ENCODE results near the gene AIFM1.

Gene AIFM1

DNA sequence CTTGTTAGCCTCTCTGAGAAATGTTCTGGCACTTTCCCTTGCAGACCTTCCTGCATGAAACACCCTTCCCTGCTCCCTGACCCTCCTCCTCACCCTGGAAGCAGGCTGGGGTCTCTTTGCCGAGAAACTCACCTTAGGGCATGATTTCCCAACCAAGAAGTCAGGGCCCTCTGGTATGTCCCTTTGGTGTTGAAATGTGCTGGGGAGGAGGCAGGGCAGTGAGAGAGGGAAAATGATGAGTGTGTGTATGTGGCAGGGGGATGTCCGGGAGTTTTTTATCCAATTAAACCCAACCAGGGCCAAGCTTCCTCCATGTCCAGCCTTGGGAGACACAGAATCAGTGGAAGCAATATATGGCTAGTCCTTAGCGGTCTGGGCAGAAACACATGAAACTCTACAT is 60.4 kb downstream of the AIFM1 start:
- Histone ChIP-seq H3K27me3 (ENCODE audit: control insufficient read depth, insufficient read depth, low read length) (peaks cover 22% of the 10 kb centered on the region), H3K9ac (ENCODE audit: low read length) (no peak overlapping the region)

GRCh38 chrX:130103605-130104004 is 62.0 kb downstream of the AIFM1 start:
- H3K4me3 ChIP-seq (ENCODE audit: low read depth, low read length) = no peak overlapping the region
- no peak overlapping the region for H3K27ac ChIP-seq (ENCODE audit: low read depth, low read length)
- no peaks in the 10 kb centered on the region for H3K9me3 ChIP-seq (ENCODE audit: control insufficient read depth, insufficient read depth, low read depth, low read length)
- H3K36me3 ChIP-seq (ENCODE audit: control insufficient read depth, insufficient read depth, low read length) = no peaks in the 10 kb centered on the region
- H3K9ac ChIP-seq (ENCODE audit: low read length) = no peak overlapping the region
- H3K4me1 ChIP-seq (ENCODE audit: control insufficient read depth, insufficient read depth, low read length) = peaks cover 37% of the 10 kb centered on the region; the same call in 1 of the 2 replicates
- H3K27me3 ChIP-seq (ENCODE audit: control insufficient read depth, insufficient read depth, low read length) = peaks cover 6% of the 10 kb centered on the region

More for the DNA sequence above, 60.4 kb downstream of the AIFM1 start:
- Histone ChIP-seq H3K9me3 (ENCODE audit: control insufficient read depth, insufficient read depth, low read depth, low read length) (no peaks in the 10 kb centered on the region), H3K27ac (ENCODE audit: low read depth, low read length) (no peak overlapping the region), H3K4me3 (ENCODE audit: low read depth, low read length) (no peak overlapping the region), H3K4me1 (ENCODE audit: control insufficient read depth, insufficient read depth, low read length) (peaks cover 43% of the 10 kb centered on the region), H3K36me3 (ENCODE audit: control insufficient read depth, insufficient read depth, low read length) (no peaks in the 10 kb centered on the region)

- Histone ChIP-seq H3K4me3 (ENCODE audit: low read depth, low read length) (no peak overlapping the region), H3K9ac (ENCODE audit: low read length) (no peak overlapping the region), H3K27me3 (ENCODE audit: control insufficient read depth, insufficient read depth, low read length) (no peaks in the 10 kb centered on the region), H3K27ac (ENCODE audit: low read depth, low read length) (no peak overlapping the region), H3K4me1 (ENCODE audit: control insufficient read depth, insufficient read depth, low read length) (peaks cover 31% of the 10 kb centered on the region), H3K36me3 (ENCODE audit: control insufficient read depth, insufficient read depth, low read length) (no peaks in the 10 kb centered on the region), H3K9me3 (ENCODE audit: control insufficient read depth, insufficient read depth, low read depth, low read length) (no peaks in the 10 kb centered on the region)
These were observed 65.5 kb downstream of the AIFM1 start for GRCh38 chrX:130100180-130100579.

DNA sequence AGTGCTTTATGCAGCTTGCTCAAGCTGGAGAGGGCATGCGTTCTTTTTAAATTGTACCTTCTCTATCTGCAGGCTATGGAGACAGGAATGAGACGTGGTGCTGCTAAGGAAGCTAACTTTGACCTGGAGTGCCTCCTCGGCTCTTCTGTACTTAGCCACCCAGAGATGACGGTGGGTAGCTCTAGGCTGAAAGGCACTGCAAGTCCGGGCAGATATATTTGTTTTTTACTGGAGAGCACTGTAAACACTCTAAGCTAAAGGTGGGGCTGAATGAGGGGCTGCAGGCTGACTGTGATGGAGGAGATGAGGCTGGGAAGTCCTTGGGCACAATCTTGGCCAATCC is 67.5 kb downstream of the AIFM1 start:
- no peaks in the 10 kb centered on the region for H3K9me3 ChIP-seq (ENCODE audit: control insufficient read depth, insufficient read depth, low read depth, low read length)
- H3K27me3 ChIP-seq (ENCODE audit: control insufficient read depth, insufficient read depth, low read length) = no peaks in the 10 kb centered on the region
- H3K27ac ChIP-seq (ENCODE audit: low read depth, low read length) = no peak overlapping the region
- no peaks in the 10 kb centered on the region for H3K36me3 ChIP-seq (ENCODE audit: control insufficient read depth, insufficient read depth, low read length)
- H3K4me3 ChIP-seq (ENCODE audit: low read depth, low read length) = no peak overlapping the region
- peaks cover 25% of the 10 kb centered on the region for H3K4me1 ChIP-seq (ENCODE audit: control insufficient read depth, insufficient read depth, low read length)
- peak overlapping the region; percentile 1 for H3K9ac ChIP-seq (ENCODE audit: low read length)

DNA sequence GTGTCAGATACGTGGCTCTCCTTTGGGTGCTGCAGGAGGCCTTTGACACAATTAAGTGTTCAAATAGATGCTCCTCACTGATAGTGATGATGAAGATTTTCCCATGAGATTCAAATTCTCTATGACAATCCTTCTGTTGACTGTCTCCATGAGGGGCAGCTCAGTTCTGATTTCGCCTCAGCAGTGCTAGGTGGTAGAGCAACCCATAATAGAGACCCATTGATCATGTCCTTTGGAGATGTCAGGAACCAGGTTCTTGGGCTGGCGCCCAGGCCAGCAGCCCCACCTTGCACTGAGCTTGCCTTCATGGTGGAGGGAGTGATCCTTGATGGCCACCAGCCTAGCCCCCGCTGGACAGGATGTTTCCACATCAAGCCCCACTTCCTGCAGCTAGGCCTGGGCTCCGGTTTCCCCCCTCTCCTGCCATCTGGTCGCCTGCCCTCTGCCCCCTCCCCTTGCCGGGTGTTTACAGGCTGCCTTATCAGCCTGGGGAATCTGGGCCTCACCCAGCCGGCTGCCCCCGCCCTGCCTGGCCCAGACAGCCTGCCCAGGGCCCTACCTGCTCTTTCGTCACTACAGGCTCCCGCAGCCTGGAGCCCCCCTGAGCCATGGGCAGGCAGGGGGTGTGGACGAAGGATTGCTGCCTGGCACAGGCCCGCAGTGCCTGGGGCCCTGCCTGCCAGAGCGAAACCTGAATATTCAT is 68.0 kb downstream of the AIFM1 start:
- Histone ChIP-seq H3K36me3 (ENCODE audit: control insufficient read depth, insufficient read depth, low read length) (no peaks in the 10 kb centered on the region), H3K9ac (ENCODE audit: low read length) (peak overlapping the region; percentile 1), H3K4me3 (ENCODE audit: low read depth, low read length) (no peak overlapping the region), H3K9me3 (ENCODE audit: control insufficient read depth, insufficient read depth, low read depth, low read length) (no peaks in the 10 kb centered on the region), H3K4me1 (ENCODE audit: control insufficient read depth, insufficient read depth, low read length) (peaks cover 25% of the 10 kb centered on the region), H3K27me3 (ENCODE audit: control insufficient read depth, insufficient read depth, low read length) (no peaks in the 10 kb centered on the region), H3K27ac (ENCODE audit: low read depth, low read length) (no peak overlapping the region)

- no peak overlapping the region for H3K4me3 ChIP-seq (ENCODE audit: low read depth, low read length)
- H3K9me3 ChIP-seq (ENCODE audit: control insufficient read depth, insufficient read depth, low read depth, low read length) = no peaks in the 10 kb centered on the region
- H3K36me3 ChIP-seq (ENCODE audit: control insufficient read depth, insufficient read depth, low read length) = no peaks in the 10 kb centered on the region
- H3K27me3 ChIP-seq (ENCODE audit: control insufficient read depth, insufficient read depth, low read length) = no peaks in the 10 kb centered on the region
- H3K4me1 ChIP-seq (ENCODE audit: control insufficient read depth, insufficient read depth, low read length) = peaks cover 37% of the 10 kb centered on the region
- H3K27ac ChIP-seq (ENCODE audit: low read depth, low read length) = no peak overlapping the region
- no peak overlapping the region for H3K9ac ChIP-seq (ENCODE audit: low read length)
These were observed 70.2 kb downstream of the AIFM1 start for GRCh38 chrX:130095249-130096030.

- Histone ChIP-seq H3K27ac (ENCODE audit: low read depth, low read length) (no peak overlapping the region), H3K9me3 (ENCODE audit: control insufficient read depth, insufficient read depth, low read depth, low read length) (no peaks in the 10 kb centered on the region), H3K36me3 (ENCODE audit: control insufficient read depth, insufficient read depth, low read length) (no peaks in the 10 kb centered on the region), H3K4me1 (ENCODE audit: control insufficient read depth, insufficient read depth, low read length) (peaks cover 37% of the 10 kb centered on the region), H3K27me3 (ENCODE audit: control insufficient read depth, insufficient read depth, low read length) (no peaks in the 10 kb centered on the region), H3K4me3 (ENCODE audit: low read depth, low read length) (no peak overlapping the region), H3K9ac (ENCODE audit: low read length) (no peak overlapping the region)
These were observed 70.9 kb downstream of the AIFM1 start for GRCh38 chrX:130094696-130095095.

GRCh38 chrX:130093271-130093670 is 72.4 kb downstream of the AIFM1 start:
- H3K9ac ChIP-seq (ENCODE audit: low read length) = no peak overlapping the region
- no peaks in the 10 kb centered on the region for H3K27me3 ChIP-seq (ENCODE audit: control insufficient read depth, insufficient read depth, low read length)
- no peak overlapping the region for H3K4me3 ChIP-seq (ENCODE audit: low read depth, low read length)
- peaks cover 29% of the 10 kb centered on the region for H3K4me1 ChIP-seq (ENCODE audit: control insufficient read depth, insufficient read depth, low read length)
- no peaks in the 10 kb centered on the region for H3K36me3 ChIP-seq (ENCODE audit: control insufficient read depth, insufficient read depth, low read length)
- H3K9me3 ChIP-seq (ENCODE audit: control insufficient read depth, insufficient read depth, low read depth, low read length) = no peaks in the 10 kb centered on the region
- H3K27ac ChIP-seq (ENCODE audit: low read depth, low read length) = no peak overlapping the region

DNA sequence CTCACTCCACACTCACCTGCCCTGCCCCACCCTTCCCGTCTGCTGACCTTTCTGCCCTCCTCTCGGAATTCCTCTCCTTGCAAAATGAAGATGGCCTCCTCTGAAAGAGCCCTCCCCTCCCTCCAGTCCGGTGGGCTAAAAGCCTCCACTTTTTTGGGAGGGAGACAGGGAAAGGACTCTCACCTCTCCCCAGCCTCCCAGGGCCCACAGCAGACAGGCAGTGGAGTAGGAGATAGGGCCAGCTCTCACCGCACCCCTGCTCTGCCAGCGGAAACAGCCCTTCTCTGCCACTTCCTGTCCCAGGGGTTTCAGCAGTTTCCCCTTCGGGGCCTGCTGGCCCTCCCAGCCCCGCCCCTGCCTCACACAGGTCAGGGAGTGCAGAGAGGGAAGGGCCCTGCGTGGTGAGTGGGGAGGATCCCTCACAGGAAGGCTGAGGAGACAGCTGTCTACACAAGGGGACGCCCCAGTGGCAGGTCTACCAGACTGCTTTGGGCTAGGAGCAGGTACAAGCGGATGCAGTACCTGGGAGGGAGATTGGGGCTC is 73.6 kb downstream of the AIFM1 start:
- H3K27ac ChIP-seq (ENCODE audit: low read depth, low read length) = no peak overlapping the region

DNA sequence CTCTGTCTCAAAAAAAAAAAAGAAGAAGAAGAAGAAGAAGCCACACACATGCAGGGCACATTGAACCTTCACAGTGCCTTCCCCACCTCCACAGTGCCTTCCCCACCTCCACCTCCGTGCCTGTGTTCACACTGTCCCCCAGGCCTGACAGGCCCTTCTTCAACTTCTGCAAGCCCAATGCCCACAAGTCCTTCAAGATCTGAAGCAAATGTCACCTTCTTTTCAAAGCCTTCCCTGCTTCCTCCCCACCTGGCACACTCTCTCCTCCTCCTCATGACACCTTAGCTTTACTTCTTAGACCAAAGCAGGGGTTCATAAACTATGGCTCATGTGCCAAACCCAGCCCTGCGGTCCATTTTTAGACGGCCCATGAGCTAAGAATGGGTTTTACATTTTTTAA is 75.3 kb downstream of the AIFM1 start:
- Histone ChIP-seq H3K9ac (ENCODE audit: low read length) (no peak overlapping the region), H3K36me3 (ENCODE audit: control insufficient read depth, insufficient read depth, low read length) (no peaks in the 10 kb centered on the region), H3K27me3 (ENCODE audit: control insufficient read depth, insufficient read depth, low read length) (peaks cover 3% of the 10 kb centered on the region; the same call in 1 of the 2 replicates), H3K4me3 (ENCODE audit: low read depth, low read length) (no peak overlapping the region), H3K4me1 (ENCODE audit: control insufficient read depth, insufficient read depth, low read length) (peaks cover 39% of the 10 kb centered on the region), H3K9me3 (ENCODE audit: control insufficient read depth, insufficient read depth, low read depth, low read length) (no peaks in the 10 kb centered on the region), H3K27ac (ENCODE audit: low read depth, low read length) (no peak overlapping the region)

More for the DNA sequence above, 73.6 kb downstream of the AIFM1 start:
- H3K9ac ChIP-seq (ENCODE audit: low read length) = no peak overlapping the region
- H3K4me3 ChIP-seq (ENCODE audit: low read depth, low read length) = no peak overlapping the region
- no peaks in the 10 kb centered on the region for H3K27me3 ChIP-seq (ENCODE audit: control insufficient read depth, insufficient read depth, low read length)
- no peaks in the 10 kb centered on the region for H3K36me3 ChIP-seq (ENCODE audit: control insufficient read depth, insufficient read depth, low read length)
- no peaks in the 10 kb centered on the region for H3K9me3 ChIP-seq (ENCODE audit: control insufficient read depth, insufficient read depth, low read depth, low read length)
- peaks cover 22% of the 10 kb centered on the region for H3K4me1 ChIP-seq (ENCODE audit: control insufficient read depth, insufficient read depth, low read length)
